GM21717 (cell line): ENCODE results near the gene TSN.
"Not testable (repeated sequence)": the region's sequence is repeated elsewhere in the genome, so short reads cannot be mapped to it uniquely, and the experiment has no call there.

Experiments used
- ATAC-seq: cut with Tn5 transposase; IDR thresholded peaks from one replicate; pipeline ENCODE4 v1.9.1; 2021; ENCODE audit warnings: mild to moderate bottlenecking, moderate library complexity; ENCODE audit not compliant: unreplicated experiment

TSN gene

GRCh38 chr2:121755237-121756111 lies at the start of gene TSN:
Gene TSN (plus strand): TSS chr2:121755651. CDS start chr2:121755780, 129 bp downstream.
- peak; percentile 100 for ATAC-seq

- no peak for ATAC-seq
Observed at GRCh38 chr2:121705958-121706357, 49.5 kb upstream of the TSN start.

- ATAC-seq, result no peak
Observed at GRCh38 chr2:121707344-121707919, 48.0 kb upstream of the TSN start.

GRCh38 chr2:121707920-121708361 lies 47.5 kb upstream of the TSN start:
- ATAC-seq, result no peak

GRCh38 chr2:121709776-121710469 lies 45.5 kb upstream of the TSN start:
- ATAC-seq, result no peak

- no peak for ATAC-seq
Observed at GRCh38 chr2:121710470-121711170, 44.8 kb upstream of the TSN start.

GRCh38 chr2:121711481-121711880 lies 44.0 kb upstream of the TSN start:
- ATAC-seq, result not testable (repeated sequence)

GRCh38 chr2:121716126-121716525 lies 39.3 kb upstream of the TSN start:
- ATAC-seq, result no peak

- ATAC-seq, result no peak
Observed at GRCh38 chr2:121717529-121717928, 37.9 kb upstream of the TSN start.

GRCh38 chr2:121721926-121722325 lies 33.5 kb upstream of the TSN start:
- ATAC-seq, result no peak

- ATAC-seq, result no peak
Observed at GRCh38 chr2:121722479-121722878, 33.0 kb upstream of the TSN start.

GRCh38 chr2:121723316-121723715 lies 32.1 kb upstream of the TSN start:
- ATAC-seq, result no peak

- ATAC-seq, result no peak
Observed at GRCh38 chr2:121727332-121727731, 28.1 kb upstream of the TSN start.

- no peak for ATAC-seq
Observed at GRCh38 chr2:121727950-121728349, 27.5 kb upstream of the TSN start.

GRCh38 chr2:121731366-121731765 lies 24.1 kb upstream of the TSN start:
- ATAC-seq, result no peak

GRCh38 chr2:121734544-121734943 lies 20.9 kb upstream of the TSN start:
- ATAC-seq, result not testable (repeated sequence)

- no peak for ATAC-seq
Observed at GRCh38 chr2:121735518-121736074, 19.9 kb upstream of the TSN start.

GRCh38 chr2:121736140-121736461 lies 19.4 kb upstream of the TSN start:
- ATAC-seq, result peak; percentile 0

- ATAC-seq, result peak; percentile 91
Observed at GRCh38 chr2:121736462-121737336, 18.8 kb upstream of the TSN start, which contains the start of gene NIFK. Gene NIFK (minus strand): TSS chr2:121736875. CDS start chr2:121736850, 25 bp downstream.

GRCh38 chr2:121740973-121741372 lies 14.5 kb upstream of the TSN start:
- no peak for ATAC-seq
